Gastrocnemius medialis (tissue), 4 donors: ENCODE data around the gene CERS5. TPM values are rescaled to one million over a fixed set of nuclear protein-coding genes. Genes with fewer than 3 reads are reported as not detected.
A peak's percentile ranks its signal among the peaks of the same experiment; 100 is the strongest.

Experiments
- ATAC-seq, 2 donors: fragments of 150-250 bp; one replicate each; pipeline ENCODE4 v1.9.1; 2016
- DNase-seq, 2 donors: peaks; one replicate each; pipeline ENCODE4 v3.0.0-alpha.2; 2019
- H3K27ac ChIP-seq, 4 donors: fragments of 200-600 bp; sonication (generic); 1 replicate in 1 of 4; 2 replicates in 3 of 4; pipeline ENCODE4 v1.5.1; 2016 to 2018; ENCODE audit warnings: mild to moderate bottlenecking in 2 of 4, moderate library complexity in 1 of 4
- H3K27me3 ChIP-seq, 3 donors: fragments of 200-600 bp; sonication (generic) in 2 of 3; 1 replicate in 1 of 3; 2 replicates in 2 of 3; pipeline versions ENCODE4 v1.5.1 to v1.6.0; 2016 to 2019; ENCODE audit warnings: mild to moderate bottlenecking in 1 of 3, moderate library complexity in 1 of 3
- H3K36me3 ChIP-seq, 2 donors: fragments of 200-600 bp; sonication (generic) in 1 of 2; one replicate each; pipeline ENCODE4 v1.5.1; 2017 to 2018
- H3K4me1 ChIP-seq, 2 donors: fragments of 200-600 bp; sonication (generic) in 1 of 2; one replicate each; pipeline ENCODE4 v1.5.1; 2016 to 2017; ENCODE audit warnings: mild to moderate bottlenecking in 2 of 2
- H3K4me3 ChIP-seq, 4 donors: fragments of 200-600 bp; sonication (generic) in 3 of 4; 1 replicate in 1 of 4; 2 replicates in 3 of 4; pipeline ENCODE4 v1.5.1; 2016 to 2019; ENCODE audit warnings: mild to moderate bottlenecking in 2 of 4
- H3K9me3 ChIP-seq, 3 donors: fragments of 200-600 bp; sonication (generic) in 2 of 3; 1 replicate in 1 of 3; 2 replicates in 2 of 3; pipeline ENCODE4 v1.5.1; 2016 to 2019
- CTCF ChIP-seq, 5 experiments: fragments of 450-650 bp in 3 of 5; fragments of 200-600 bp in 2 of 5; sonication (generic) in 2 of 5; IDR thresholded peaks in 4 of 5; conservative IDR thresholded peaks in 1 of 5; 1 replicate in 4 of 5; 2 replicates in 1 of 5; pipeline ENCODE4 v1.5.1; 2016 to 2019; ENCODE audit warnings: antibody characterized with exemption in 5 of 5, mild to moderate bottlenecking in 3 of 5, moderate library complexity in 3 of 5
- POLR2A ChIP-seq, 2 donors: fragments of 450-650 bp; IDR thresholded peaks; one replicate each; pipeline ENCODE4 v1.6.1; 2017; ENCODE audit warnings: antibody characterized with exemption in 2 of 2, mild to moderate bottlenecking in 2 of 2, moderate library complexity in 2 of 2
- in situ Hi-C, 4 donors: fragments of 200-750 bp; cut with MboI; loops; one replicate each; pipeline versions ENCODE4 v1.15.0 to v1.8.0; 2017; ENCODE audit warnings: low sequenced_read_pairs in 4 of 4
- intact Hi-C: fragments of 100-400 bp; cut with DNase I; formaldehyde crosslinking; loops from one replicate; pipeline ENCODE4 v1.15.1; 2023; ENCODE audit warnings: low total_unique reads
- total RNA-seq, 4 donors: library from RNA; depleted of rRNA; stranded (reverse); fragments of >200 nt; gene quantifications; one replicate each; pipeline versions ENCODE4 v1.1.0 to v1.2.3, GENCODE V29; 2016

The CERS5 gene
- total RNA-seq: 1 to 10 TPM; 5.4 to 9.2 (median 7.3) TPM

- H3K36me3 ChIP-seq: no peaks in the 10 kb centered on the region
Observed at GRCh38 chr12:50167049-50167828, at the start of gene CERS5. Gene CERS5 (minus strand): TSS chr12:50167369. CDS start chr12:50167297, 72 bp downstream.

GRCh38 chr12:50215033-50215432, 47.9 kb upstream of the CERS5 start:
- intact Hi-C loops: no loop called here
- ATAC-seq: no peak

More at GRCh38 chr12:50167049-50167828, at the start of gene CERS5:
- in situ Hi-C loops (loop anchor here in 1 of 4 donors (10.0 kb wide), 1 partner anchor 62 kb away; the partner anchor contains the start of gene GPD1), intact Hi-C loops (loop anchor here (1.0 to 5.0 kb wide), 4 partner anchors 40 to 140 kb away; partner anchors contain the start of genes RACGAP1 and SMARCD1)
- TF ChIP-seq POLR2A (IDR thresholded peaks at IDR 0.05): peak; percentile 62 to 67
- peak in 4 of 5 experiments; percentile 13 to 49 (median 46) for TF ChIP-seq CTCF (IDR thresholded peaks at IDR 0.05 in 4 of 5, conservative IDR thresholded peaks at IDR 0.05 in 1 of 5)
- H3K27me3 ChIP-seq: no peaks in the 10 kb centered on the region
- DNase-seq (peak; percentile 97 to 98), ATAC-seq (peak; percentile 96)
- no peaks in the 10 kb centered on the region for H3K9me3 ChIP-seq
- H3K4me1 ChIP-seq: peaks cover 5 to 9% of the 10 kb centered on the region in 2 donors
- peak within 1 kb of the TSS; percentile 80 to 91 (median 87) for H3K27ac ChIP-seq
- peak within 1 kb of the TSS; percentile 74 to 99 (median 92) for H3K4me3 ChIP-seq

GRCh38 chr12:50214018-50214417, 46.8 kb upstream of the CERS5 start:
- H3K9me3 ChIP-seq: no peaks in the 10 kb centered on the region
- DNase-seq: no peak
- in situ Hi-C loops: loop anchor here in 1 of 4 donors (10.0 kb wide), 1 partner anchor 71 kb away; the partner anchor contains the start of gene LIMA1
- intact Hi-C loops: no loop called here
- no peaks in the 10 kb centered on the region for H3K36me3 ChIP-seq
- no peaks in the 10 kb centered on the region for H3K27me3 ChIP-seq
- TF ChIP-seq CTCF (IDR thresholded peaks at IDR 0.05 in 4 of 5, conservative IDR thresholded peaks at IDR 0.05 in 1 of 5) (no peak), POLR2A (IDR thresholded peaks at IDR 0.05) (no peak)
- peaks cover 0 to 8% of the 10 kb centered on the region in 2 donors for H3K4me1 ChIP-seq
- no peak overlapping the region for H3K4me3 ChIP-seq
- no peak overlapping the region for H3K27ac ChIP-seq
- no peak for ATAC-seq

More at GRCh38 chr12:50215033-50215432, 47.9 kb upstream of the CERS5 start:
- in situ Hi-C loops: loop anchor here in 1 of 4 donors (10.0 kb wide), 1 partner anchor 70 kb away; the partner anchor contains the start of gene LIMA1
- Histone ChIP-seq H3K36me3 (no peaks in the 10 kb centered on the region), H3K9me3 (no peaks in the 10 kb centered on the region), H3K4me3 (no peak overlapping the region), H3K4me1 (peaks cover 0 to 14% of the 10 kb centered on the region in 2 donors), H3K27me3 (no peaks in the 10 kb centered on the region), H3K27ac (no peak overlapping the region)
- no peak for DNase-seq
- TF ChIP-seq POLR2A (IDR thresholded peaks at IDR 0.05): no peak
- no peak for TF ChIP-seq CTCF (IDR thresholded peaks at IDR 0.05 in 4 of 5, conservative IDR thresholded peaks at IDR 0.05 in 1 of 5)

DNA sequence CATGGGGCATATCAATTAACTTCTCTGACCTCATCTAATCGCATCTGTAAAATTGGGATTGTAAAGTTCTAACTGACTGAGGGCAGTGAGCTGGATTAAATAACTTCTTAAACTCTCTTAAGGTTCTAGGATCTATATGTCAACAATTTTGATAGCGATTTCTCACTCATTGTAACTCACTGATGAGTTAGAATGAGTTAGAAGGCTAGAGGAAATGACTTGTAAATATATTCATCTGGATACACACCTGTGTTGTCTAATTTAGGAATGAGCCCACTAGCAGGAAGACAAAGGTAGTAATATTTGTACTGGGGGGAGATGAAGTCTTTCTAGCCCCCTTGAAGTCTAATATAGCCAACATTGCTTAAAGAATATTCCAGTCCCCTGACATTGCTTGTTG, 46.3 kb upstream of the CERS5 start:
- intact Hi-C loops: no loop called here
- H3K9me3 ChIP-seq: no peaks in the 10 kb centered on the region
- peak overlapping the region in 2 of 4 donors; percentile 38 to 60 for H3K27ac ChIP-seq
- no peaks in the 10 kb centered on the region for H3K36me3 ChIP-seq
- H3K27me3 ChIP-seq: no peaks in the 10 kb centered on the region
- TF ChIP-seq CTCF (IDR thresholded peaks at IDR 0.05 in 4 of 5, conservative IDR thresholded peaks at IDR 0.05 in 1 of 5) (no peak), POLR2A (IDR thresholded peaks at IDR 0.05) (no peak)
- H3K4me1 ChIP-seq: peaks cover 0 to 8% of the 10 kb centered on the region in 2 donors
- in situ Hi-C loops: loop anchor here in 1 of 4 donors (10.0 kb wide), 1 partner anchor 71 kb away; the partner anchor contains the start of gene LIMA1
- no peak overlapping the region for H3K4me3 ChIP-seq
- DNase-seq: no peak
- ATAC-seq: no peak
